B cell (primary cell): Measurements from ENCODE around the gene ARAP1. TPM values are rescaled to one million over a fixed set of nuclear protein-coding genes. Genes with fewer than 3 reads are reported as not detected.

Experiments used
- ATAC-seq: fragments of 200-7000 bp; cut with Tn5 transposase; one replicate; pipeline ENCODE4 v1.10.0; 2021; ENCODE audit warnings: low read depth, mild to moderate bottlenecking, moderate number of reproducible peaks, moderate library complexity
- CTCF ChIA-PET: fragments of 350-600 bp; sonication (Branson Sonifier 250); formaldehyde crosslinking; loops from one replicate; lab custom pipeline; 2021; ENCODE audit warnings: antibody characterized with exemption, inconsistent platforms; lab: Charles Lee
- POLR2A ChIA-PET: fragments of 350-600 bp; sonication (Branson Sonifier 250); formaldehyde crosslinking; loops from one replicate; lab custom pipeline; 2021; ENCODE audit warnings: antibody characterized with exemption; lab: Charles Lee
- DNase-seq: peaks from one replicate; pipeline ENCODE4 v3.0.0; 2013
- H2AFZ ChIP-seq: 2 replicates; pipeline ENCODE4 v1.6.1; 2012; ENCODE audit warnings: mild to moderate bottlenecking, low read depth, low read length; ENCODE audit not compliant: insufficient read depth, poor library complexity, severe bottlenecking
- H3K27ac ChIP-seq, 2 donors: 1 replicate in 1 of 2; 2 replicates in 1 of 2; pipeline ENCODE4 v1.5.1; 2012 to 2013; ENCODE audit warnings: low read length in 2 of 2, mild to moderate bottlenecking in 2 of 2, moderate library complexity in 1 of 2
- H3K27me3 ChIP-seq, 4 experiments: fragments of 200-600 bp in 1 of 4; sonication (generic) in 1 of 4; replicated peaks in 1 of 4; 1 replicate in 2 of 4; 2 replicates in 2 of 4; pipeline versions ENCODE4 v1.6.1 to v1.7.0; 2013 to 2016; ENCODE audit warnings: low read length in 3 of 4, mild to moderate bottlenecking in 2 of 4, mixed read lengths in 1 of 4, moderate library complexity in 1 of 4; ENCODE audit not compliant: insufficient read depth in 4 of 4, control insufficient read depth in 3 of 4; ENCODE audit errors: control extremely low read depth in 1 of 4
- H3K36me3 ChIP-seq, 2 experiments: replicated peaks in 1 of 2; 1 replicate in 1 of 2; 2 replicates in 1 of 2; pipeline versions ENCODE4 v1.6.1 to v1.7.1; 2013; ENCODE audit warnings: low read length in 1 of 2; ENCODE audit not compliant: insufficient read depth in 2 of 2, control insufficient read depth in 1 of 2; ENCODE audit errors: control extremely low read depth in 1 of 2, extremely low read depth in 1 of 2
- H3K4me1 ChIP-seq, 2 donors: fragments of 200-600 bp in 1 of 2; sonication (generic) in 1 of 2; 1 replicate in 1 of 2; 2 replicates in 1 of 2; pipeline versions ENCODE4 v1.5.1 to v1.6.1; 2013 to 2017; ENCODE audit warnings: low read length in 2 of 2; ENCODE audit not compliant: control insufficient read depth in 2 of 2, insufficient read depth in 2 of 2
- H3K4me2 ChIP-seq: replicated peaks from 2 replicates; pipeline ENCODE3; 2012; ENCODE audit warnings: mild to moderate bottlenecking, low read depth, low read length; ENCODE audit not compliant: poor library complexity, severe bottlenecking
- H3K4me3 ChIP-seq, 5 experiments: fragments of 200-600 bp in 1 of 5; sonication (generic) in 1 of 5; 1 replicate in 3 of 5; 2 replicates in 2 of 5; pipeline versions ENCODE4 v1.5.1 to v1.7.0; 2011 to 2016; ENCODE audit warnings: low read length in 4 of 5, mild to moderate bottlenecking in 4 of 5, low read depth in 2 of 5, control low read depth in 1 of 5, moderate library complexity in 1 of 5; ENCODE audit not compliant: insufficient read depth in 1 of 5; ENCODE audit errors: control extremely low read depth in 1 of 5, extremely low read depth in 1 of 5
- H3K79me2 ChIP-seq: fragments of 200-600 bp; sonication (generic); one replicate; pipeline ENCODE4 v1.6.0; 2016; ENCODE audit warnings: low read length; ENCODE audit not compliant: control insufficient read depth, insufficient read depth
- H3K9ac ChIP-seq: fragments of 200-600 bp; sonication (generic); 2 replicates; pipeline ENCODE4 v1.6.1; 2017; ENCODE audit warnings: mild to moderate bottlenecking, low read length, moderate library complexity
- H3K9me3 ChIP-seq, 3 donors: one replicate each; pipeline versions ENCODE4 v1.6.1 to v1.7.1; 2013; ENCODE audit warnings: low read length in 2 of 3; ENCODE audit not compliant: control insufficient read depth in 2 of 3, insufficient read depth in 1 of 3; ENCODE audit errors: control extremely low read depth in 1 of 3
- H4K20me1 ChIP-seq: 2 replicates; pipeline ENCODE4 v1.6.0; 2012; ENCODE audit warnings: mild to moderate bottlenecking, low read length; ENCODE audit not compliant: insufficient read depth, control insufficient read depth, poor library complexity, severe bottlenecking
- H3K27ac Mint-ChIP-seq: one replicate; pipeline ENCODE4 v1.8.0; 2021; ENCODE audit warnings: mixed read lengths
- H3K27me3 Mint-ChIP-seq: one replicate; pipeline ENCODE4 v1.8.0; 2021; ENCODE audit warnings: mixed read lengths
- H3K4me1 Mint-ChIP-seq: one replicate; pipeline ENCODE4 v1.8.0; 2021; ENCODE audit warnings: mixed read lengths
- H3K4me3 Mint-ChIP-seq: one replicate; pipeline ENCODE4 v1.8.0; 2021; ENCODE audit warnings: mixed read lengths
- H3K9me3 Mint-ChIP-seq: one replicate; pipeline ENCODE4 v1.8.0; 2022; ENCODE audit warnings: mixed read lengths; ENCODE audit not compliant: insufficient read depth
- EZH2 ChIP-seq: IDR thresholded peaks from 2 replicates; pipeline ENCODE4 v1.6.1; 2012; ENCODE audit warnings: borderline replicate concordance, low read depth, mild to moderate bottlenecking, moderate library complexity, low read length; ENCODE audit not compliant: insufficient read depth, poor library complexity, severe bottlenecking
- WGBS: methylation state at CpG from one replicate; pipeline ENCODE4 v1.1.5; 2013; ENCODE audit warnings: missing lambda C conversion rate; ENCODE audit not compliant: insufficient coverage; 5-methylcytosine and 5-hydroxymethylcytosine counted together
- intact Hi-C: fragments of 100-400 bp; cut with micrococcal nuclease; formaldehyde crosslinking; loops from one replicate; pipeline ENCODE4 v1.10.0; 2022
- polyA plus RNA-seq: library from polyadenylated mRNA; depleted of rRNA; stranded (reverse); fragments of >200 nt; gene quantifications from 2 replicates; pipeline ENCODE4 v1.2.3, GENCODE V29; 2012
- total RNA-seq, 2 donors: library from RNA; stranded (reverse); fragments of 120-200 nt in 1 of 2; gene quantifications; 1 replicate in 1 of 2; 2 replicates in 1 of 2; pipeline versions ENCODE4 v1.2.3 to v1.2.4, GENCODE V29; 2013 to 2022
- TF ChIP-seq, protein P1 (sequence below): fragments of 200-600 bp; IDR thresholded peaks from one replicate; pipeline ENCODE4 v1.8.0; 2022; ENCODE audit warnings: antibody characterized with exemption, mild to moderate bottlenecking

The ARAP1 gene
- total and polyA plus RNA-seq, 2 donors (not counting 1 experiment from before 2014, with no cell fraction given), result 143 to 242 TPM

DNA sequence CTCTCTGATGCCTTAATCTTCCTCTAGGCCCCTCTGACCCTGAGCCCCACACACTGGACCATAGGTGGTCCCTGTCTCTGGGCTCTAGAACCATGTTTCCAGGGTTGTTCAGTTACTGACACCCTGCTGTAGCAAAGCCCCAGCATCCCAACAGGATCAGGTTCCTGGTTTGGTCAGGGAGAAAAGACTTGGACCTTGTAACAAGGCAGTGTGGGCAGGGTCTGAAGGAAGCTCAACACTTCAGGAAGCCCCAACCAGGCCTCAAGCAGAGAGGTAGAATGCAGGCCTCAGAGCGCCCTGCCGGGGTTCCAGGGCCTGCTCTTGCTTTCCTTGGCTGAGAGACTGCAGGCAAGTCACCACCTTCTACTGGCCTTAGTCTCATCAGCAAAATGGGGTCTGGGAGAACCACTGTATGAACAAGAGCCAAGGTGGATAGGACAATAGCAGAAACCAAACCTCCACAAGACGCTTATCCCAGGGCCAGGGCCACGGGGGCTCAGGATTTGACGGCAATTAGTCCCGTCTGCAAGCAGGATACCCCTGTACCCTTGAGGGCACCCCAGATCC is 4.8 kb downstream of the ARAP1 start:
- Histone ChIP-seq H3K9ac (no peak overlapping the region), H3K27ac (peak overlapping the region; percentile 13 to 77), H3K79me2 (peaks cover 95% of the 10 kb centered on the region), H3K4me3 (no peak overlapping the region), H2AFZ (no peak overlapping the region), H4K20me1 (peaks cover 63% of the 10 kb centered on the region), H3K4me1 (peaks cover 77 to 88% of the 10 kb centered on the region in 2 donors), H3K27me3 (no peaks in the 10 kb centered on the region), H3K4me2 (no peak overlapping the region), H3K9me3 (no peaks in the 10 kb centered on the region), H3K36me3 (peaks cover 0 to 18% of the 10 kb centered on the region in 2 experiments)
- Mint-ChIP-seq H3K4me1 (peaks cover 77% of the 10 kb centered on the region), H3K27ac (peak overlapping the region; percentile 79), H3K27me3 (no peaks in the 10 kb centered on the region), H3K4me3 (no peak overlapping the region), H3K9me3 (no peaks in the 10 kb centered on the region)
- CTCF ChIA-PET, result interaction anchor here (0.9 to 15.9 kb wide), 4 partner anchors 8 to 22 kb away, joined by 3 to 142 read pairs (median 3); no protein-coding TSS in a partner anchor
- intact Hi-C loops, result no loop called here
- ATAC-seq (no peak), DNase-seq (no peak)
- 98% methylated on average over 6 of the region's 6 CpGs for WGBS
- POLR2A ChIA-PET, result interaction anchor here (0.5 kb wide), 1 partner anchor 64 kb away, joined by 3 read pairs; no protein-coding TSS in a partner anchor
- no peak for TF ChIP-seq EZH2
- TF ChIP-seq, protein P1, sequence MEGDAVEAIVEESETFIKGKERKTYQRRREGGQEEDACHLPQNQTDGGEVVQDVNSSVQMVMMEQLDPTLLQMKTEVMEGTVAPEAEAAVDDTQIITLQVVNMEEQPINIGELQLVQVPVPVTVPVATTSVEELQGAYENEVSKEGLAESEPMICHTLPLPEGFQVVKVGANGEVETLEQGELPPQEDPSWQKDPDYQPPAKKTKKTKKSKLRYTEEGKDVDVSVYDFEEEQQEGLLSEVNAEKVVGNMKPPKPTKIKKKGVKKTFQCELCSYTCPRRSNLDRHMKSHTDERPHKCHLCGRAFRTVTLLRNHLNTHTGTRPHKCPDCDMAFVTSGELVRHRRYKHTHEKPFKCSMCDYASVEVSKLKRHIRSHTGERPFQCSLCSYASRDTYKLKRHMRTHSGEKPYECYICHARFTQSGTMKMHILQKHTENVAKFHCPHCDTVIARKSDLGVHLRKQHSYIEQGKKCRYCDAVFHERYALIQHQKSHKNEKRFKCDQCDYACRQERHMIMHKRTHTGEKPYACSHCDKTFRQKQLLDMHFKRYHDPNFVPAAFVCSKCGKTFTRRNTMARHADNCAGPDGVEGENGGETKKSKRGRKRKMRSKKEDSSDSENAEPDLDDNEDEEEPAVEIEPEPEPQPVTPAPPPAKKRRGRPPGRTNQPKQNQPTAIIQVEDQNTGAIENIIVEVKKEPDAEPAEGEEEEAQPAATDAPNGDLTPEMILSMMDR, result no peak

DNA sequence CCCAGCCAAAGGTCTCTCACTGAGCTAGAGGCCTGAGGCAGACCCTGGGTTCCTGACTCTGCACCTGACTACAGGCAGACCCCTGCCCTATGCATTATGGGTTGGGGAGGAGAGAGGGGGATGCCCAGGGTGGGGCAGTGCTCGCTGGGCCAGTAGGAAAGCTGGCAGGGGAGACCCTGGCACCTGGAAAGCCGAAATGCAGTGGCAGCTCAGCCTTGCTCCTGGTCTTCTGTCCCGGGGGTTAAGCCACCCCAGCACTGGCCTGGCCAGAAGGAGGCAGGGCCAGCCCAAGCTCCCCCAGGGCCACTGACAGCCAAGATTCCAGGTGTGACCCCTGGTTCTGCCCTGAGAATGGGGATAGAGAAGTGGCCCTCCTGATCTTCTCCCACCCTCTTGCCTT is 5.4 kb downstream of the ARAP1 start:
- CTCF ChIA-PET, result interaction anchor here (1.2 to 15.9 kb wide), 3 partner anchors 9 to 46 kb away, joined by 3 to 142 read pairs (median 13); partner anchors contain the start of gene STARD10
- no peak for TF ChIP-seq EZH2
- TF ChIP-seq, protein P1, result no peak

More for the DNA sequence above, 5.4 kb downstream of the ARAP1 start:
- Histone ChIP-seq H3K27me3 (no peaks in the 10 kb centered on the region), H3K4me1 (peaks cover 82 to 93% of the 10 kb centered on the region in 2 donors), H3K79me2 (peaks cover 95% of the 10 kb centered on the region), H3K9ac (no peak overlapping the region), H4K20me1 (peaks cover 61% of the 10 kb centered on the region), H3K4me2 (peak overlapping the region; percentile 8), H3K27ac (peak overlapping the region; percentile 13 to 77), H3K36me3 (peaks cover 0 to 18% of the 10 kb centered on the region in 2 experiments), H3K9me3 (no peaks in the 10 kb centered on the region), H3K4me3 (no peak overlapping the region), H2AFZ (no peak overlapping the region)
- Mint-ChIP-seq H3K27ac (peak overlapping the region; percentile 79), H3K4me1 (peaks cover 81% of the 10 kb centered on the region), H3K4me3 (no peak overlapping the region), H3K27me3 (no peaks in the 10 kb centered on the region), H3K9me3 (no peaks in the 10 kb centered on the region)
- DNase-seq (no peak), ATAC-seq (no peak)
- intact Hi-C loops, result no loop called here
- WGBS, result 91% methylated on average over 3 of the region's 3 CpGs
- POLR2A ChIA-PET, result interaction anchor here (0.5 kb wide), 1 partner anchor 65 kb away, joined by 3 read pairs; no protein-coding TSS in a partner anchor
